ENCODE results near the gene HIGD1C. TPM values are rescaled to one million over a fixed set of nuclear protein-coding genes. Genes with fewer than 3 reads are reported as not detected.

The HIGD1C gene
- total RNA-seq, 2 donors from 2014 or later, result not detected

DNA sequence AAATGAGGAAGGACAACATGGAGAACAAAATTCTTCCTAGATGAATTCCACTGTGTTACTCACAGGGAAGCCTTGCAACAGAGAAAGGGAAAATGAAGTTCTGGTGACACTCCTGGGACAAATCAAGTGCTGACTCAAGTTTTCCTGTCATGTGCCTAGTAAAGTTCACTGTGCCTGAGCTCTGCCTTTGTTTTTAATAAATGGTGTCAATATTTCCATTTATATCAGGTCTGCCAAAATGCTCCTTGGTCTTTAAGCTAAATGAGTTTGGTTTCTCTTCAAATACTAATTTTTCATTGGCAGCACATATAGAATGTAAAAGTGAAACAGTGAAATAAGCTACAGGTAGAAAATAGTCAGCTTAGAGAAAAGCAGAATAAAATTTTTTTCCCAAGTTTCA, 33.0 kb downstream of the HIGD1C start:
- no peaks in the 10 kb centered on the region for H3K9me3 Mint-ChIP-seq
- peak; percentile 60 for ATAC-seq (replicated peaks)
- peak overlapping the region; percentile 69 for H3K27ac Mint-ChIP-seq

DNA sequence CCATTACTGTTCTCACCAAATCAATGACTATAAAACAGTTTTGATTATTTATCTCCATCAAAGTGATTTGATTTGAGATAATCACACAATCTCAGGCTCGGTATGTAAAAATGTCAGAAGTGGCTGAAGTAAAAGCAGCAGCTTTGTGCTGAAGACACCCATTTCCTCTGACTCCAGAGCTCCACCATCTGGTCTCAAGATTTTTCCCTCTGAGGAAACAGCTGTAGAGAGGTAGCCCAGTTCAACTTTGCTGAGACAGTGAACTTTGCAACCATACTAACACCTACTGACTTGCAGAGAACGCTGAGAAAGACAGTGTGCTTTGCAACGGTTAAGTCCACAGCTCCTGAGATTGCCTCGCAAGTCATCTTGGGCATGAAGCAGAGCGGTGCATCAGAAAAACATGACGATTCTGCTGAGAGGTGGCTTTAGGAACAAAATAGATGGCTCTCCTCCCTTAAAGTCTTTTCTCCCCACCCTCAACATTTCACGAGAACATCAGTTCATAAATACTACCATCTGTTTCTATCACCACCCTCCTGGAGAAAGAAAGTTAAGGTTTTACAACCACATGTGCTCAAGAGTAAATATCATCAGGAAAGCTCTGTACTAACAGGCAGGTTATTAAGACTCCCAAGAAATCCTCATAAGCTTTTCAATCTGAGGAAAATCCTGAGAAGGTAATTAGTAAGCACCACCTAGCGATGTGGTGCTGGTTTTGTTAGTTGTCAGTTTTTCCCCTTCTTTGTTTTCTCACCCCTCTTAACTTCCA, 34.8 kb downstream of the HIGD1C start:
- Mint-ChIP-seq H3K27me3 (no peaks in the 10 kb centered on the region), H3K36me3 (ENCODE audit: low read depth) (peaks cover 75% of the 10 kb centered on the region), H3K9me3 (no peaks in the 10 kb centered on the region), H3K4me1 (peaks cover 20% of the 10 kb centered on the region), H3K27ac (peak overlapping the region; percentile 47), H3K4me3 (no peak overlapping the region)
- peak; percentile 51 for ATAC-seq (replicated peaks)

More for the DNA sequence above, 33.0 kb downstream of the HIGD1C start:
- Mint-ChIP-seq H3K27me3 (no peaks in the 10 kb centered on the region), H3K36me3 (ENCODE audit: low read depth) (peaks cover 70% of the 10 kb centered on the region), H3K4me3 (peak overlapping the region; percentile 3), H3K4me1 (peaks cover 14% of the 10 kb centered on the region)

DNA sequence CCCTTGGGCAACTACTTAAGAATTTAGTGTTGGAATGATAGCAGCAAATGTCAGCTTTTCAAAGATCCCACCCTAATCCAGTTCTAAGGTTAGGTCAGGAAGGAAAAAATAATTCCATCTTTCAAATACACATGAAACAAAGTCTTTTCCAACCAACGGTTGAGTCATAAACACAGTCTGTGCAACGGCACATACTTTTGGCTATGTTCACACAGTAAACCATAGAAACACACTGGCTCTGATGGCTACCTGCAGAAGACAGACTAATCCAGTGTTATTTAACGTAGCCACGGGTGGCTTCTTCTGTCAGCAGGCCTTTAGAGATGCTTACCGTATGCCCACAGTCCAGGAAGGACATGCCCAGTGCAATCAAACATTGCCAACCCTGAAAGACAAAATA, 35.7 kb downstream of the HIGD1C start:
- peak overlapping the region; percentile 38 for H3K27ac Mint-ChIP-seq
- H3K4me3 Mint-ChIP-seq, result no peak overlapping the region
- ATAC-seq (replicated peaks), result no peak
- peaks cover 84% of the 10 kb centered on the region for H3K36me3 Mint-ChIP-seq (ENCODE audit: low read depth)
- H3K27me3 Mint-ChIP-seq, result no peaks in the 10 kb centered on the region
- H3K9me3 Mint-ChIP-seq, result no peaks in the 10 kb centered on the region
- H3K4me1 Mint-ChIP-seq, result peaks cover 20% of the 10 kb centered on the region

DNA sequence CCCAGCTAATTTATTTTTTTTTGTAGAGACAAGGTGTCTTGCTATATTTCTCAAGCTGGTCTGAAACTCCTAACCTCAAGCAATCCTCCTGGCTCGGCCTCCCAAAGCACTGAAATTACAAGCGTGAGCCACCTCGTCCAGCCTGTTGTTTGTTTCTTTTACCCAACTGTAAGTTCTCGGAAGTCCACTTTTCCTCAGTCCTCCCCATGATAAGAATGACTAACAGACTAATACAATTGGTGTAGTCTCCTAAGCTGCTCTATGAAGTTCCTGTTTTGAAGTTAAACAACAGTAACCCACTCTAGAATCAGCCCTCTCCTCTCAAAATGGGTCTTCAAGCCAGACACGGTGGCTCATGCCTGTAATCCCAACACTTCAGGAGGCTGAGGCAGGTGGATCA, 36.5 kb downstream of the HIGD1C start:
- Mint-ChIP-seq H3K9me3 (no peaks in the 10 kb centered on the region), H3K4me3 (no peak overlapping the region), H3K27me3 (no peaks in the 10 kb centered on the region), H3K4me1 (peaks cover 20% of the 10 kb centered on the region), H3K27ac (peak overlapping the region; percentile 38), H3K36me3 (ENCODE audit: low read depth) (peaks cover 92% of the 10 kb centered on the region)
- no peak for ATAC-seq (replicated peaks)

DNA sequence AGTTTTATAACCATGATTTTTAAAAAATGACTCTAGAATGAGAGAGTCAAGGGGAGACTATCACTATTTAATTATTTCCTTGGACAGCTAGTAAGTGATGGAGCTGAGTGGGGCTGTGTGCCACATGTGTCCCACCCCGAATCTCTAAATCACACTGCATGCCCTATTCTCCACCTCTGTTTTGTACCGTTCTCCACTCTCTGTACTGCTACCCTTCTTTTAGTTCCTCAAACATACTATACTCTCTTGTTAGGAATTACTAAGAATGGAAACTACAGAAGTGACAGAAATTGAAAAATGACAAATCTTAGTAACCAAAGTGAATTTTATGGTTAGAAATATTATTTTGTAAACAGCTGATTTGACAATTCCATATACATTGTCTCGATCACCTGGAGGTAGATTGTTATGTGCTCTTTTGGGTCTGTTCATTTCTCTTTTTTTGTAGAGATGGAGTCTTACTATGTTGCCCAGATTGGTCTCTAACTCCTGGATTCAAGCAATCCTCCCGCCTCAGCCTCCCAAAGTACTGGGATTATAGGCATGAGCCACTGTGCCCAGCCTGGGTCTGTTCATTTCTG, 37.9 kb downstream of the HIGD1C start:
- no peaks in the 10 kb centered on the region for H3K27me3 Mint-ChIP-seq
- H3K9me3 Mint-ChIP-seq, result no peaks in the 10 kb centered on the region
- peak overlapping the region; percentile 59 for H3K27ac Mint-ChIP-seq
- peaks cover 22% of the 10 kb centered on the region for H3K4me1 Mint-ChIP-seq
- peak overlapping the region; percentile 29 for H3K4me3 Mint-ChIP-seq
- ATAC-seq (replicated peaks), result peak; percentile 80
- H3K36me3 Mint-ChIP-seq (ENCODE audit: low read depth), result peaks cover 100% of the 10 kb centered on the region

DNA sequence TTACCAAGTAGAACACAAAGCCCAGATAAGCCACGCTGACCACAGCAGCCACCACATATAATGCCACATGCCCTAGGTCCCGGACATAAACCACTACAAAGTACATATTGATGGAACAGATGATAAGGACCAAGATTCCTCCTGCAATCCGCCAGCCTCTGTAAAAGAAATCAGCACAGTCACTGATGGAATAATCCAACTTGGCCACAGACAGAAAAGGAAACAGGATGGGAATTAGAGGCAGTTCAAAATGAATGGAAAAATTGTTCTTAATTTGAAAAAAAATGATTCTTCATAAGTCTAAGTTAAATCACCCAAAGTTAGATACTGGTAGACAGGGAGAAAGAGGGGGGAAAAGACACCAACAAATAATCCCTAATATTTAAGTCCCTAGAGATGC, 38.4 kb downstream of the HIGD1C start:
- Mint-ChIP-seq H3K36me3 (ENCODE audit: low read depth) (peaks cover 100% of the 10 kb centered on the region), H3K9me3 (no peaks in the 10 kb centered on the region), H3K4me1 (peaks cover 22% of the 10 kb centered on the region), H3K27ac (peak overlapping the region; percentile 59), H3K27me3 (no peaks in the 10 kb centered on the region), H3K4me3 (peak overlapping the region; percentile 29)
- ATAC-seq (replicated peaks), result no peak

DNA sequence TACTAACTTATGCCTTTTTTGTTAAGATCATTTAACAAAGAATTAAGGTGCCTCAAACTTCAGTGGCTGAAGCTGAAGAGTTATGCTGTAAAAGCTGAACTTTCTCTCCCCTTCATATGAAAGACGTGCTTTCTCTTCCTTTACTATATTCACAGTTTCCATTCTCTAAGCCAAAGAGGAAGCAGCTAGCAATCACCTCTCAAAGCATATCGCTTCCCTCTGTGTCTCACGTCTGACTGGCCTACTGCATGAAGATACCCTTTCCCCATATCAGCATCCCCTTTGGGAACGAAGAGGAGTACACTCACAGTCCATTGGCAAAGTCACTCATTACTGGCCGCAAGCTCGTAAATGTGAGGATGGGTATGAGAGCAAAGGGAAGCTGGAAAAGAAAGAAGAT, 38.9 kb downstream of the HIGD1C start:
- Mint-ChIP-seq H3K36me3 (ENCODE audit: low read depth) (peaks cover 100% of the 10 kb centered on the region), H3K4me3 (no peak overlapping the region), H3K27ac (peak overlapping the region; percentile 59), H3K9me3 (no peaks in the 10 kb centered on the region), H3K27me3 (no peaks in the 10 kb centered on the region), H3K4me1 (peaks cover 22% of the 10 kb centered on the region)
- no peak for ATAC-seq (replicated peaks)

DNA sequence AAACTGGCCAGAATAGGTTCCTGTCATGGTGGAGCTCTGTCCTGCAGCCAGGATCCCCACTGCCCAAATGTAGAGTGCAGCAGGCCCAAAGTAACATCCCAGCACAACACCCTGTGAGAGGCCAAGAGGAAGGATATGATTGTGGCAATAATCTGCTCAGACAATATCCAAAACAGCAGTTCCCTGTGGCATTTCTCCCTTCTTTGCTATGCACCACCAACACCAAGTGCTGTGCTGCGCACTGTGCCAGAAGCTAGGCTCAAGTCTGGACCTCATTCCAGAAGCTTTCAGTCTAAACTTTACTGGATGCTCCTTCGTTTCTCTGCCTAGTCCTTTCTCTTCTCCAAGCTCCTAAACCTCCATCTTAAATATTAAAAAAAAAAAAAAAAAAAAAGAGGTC, 40.5 kb downstream of the HIGD1C start:
- H3K27me3 Mint-ChIP-seq, result no peaks in the 10 kb centered on the region
- peaks cover 22% of the 10 kb centered on the region for H3K4me1 Mint-ChIP-seq
- no peak overlapping the region for H3K27ac Mint-ChIP-seq
- no peaks in the 10 kb centered on the region for H3K9me3 Mint-ChIP-seq
- no peak for ATAC-seq (replicated peaks)
- H3K4me3 Mint-ChIP-seq, result no peak overlapping the region
- H3K36me3 Mint-ChIP-seq (ENCODE audit: low read depth), result peaks cover 100% of the 10 kb centered on the region

DNA sequence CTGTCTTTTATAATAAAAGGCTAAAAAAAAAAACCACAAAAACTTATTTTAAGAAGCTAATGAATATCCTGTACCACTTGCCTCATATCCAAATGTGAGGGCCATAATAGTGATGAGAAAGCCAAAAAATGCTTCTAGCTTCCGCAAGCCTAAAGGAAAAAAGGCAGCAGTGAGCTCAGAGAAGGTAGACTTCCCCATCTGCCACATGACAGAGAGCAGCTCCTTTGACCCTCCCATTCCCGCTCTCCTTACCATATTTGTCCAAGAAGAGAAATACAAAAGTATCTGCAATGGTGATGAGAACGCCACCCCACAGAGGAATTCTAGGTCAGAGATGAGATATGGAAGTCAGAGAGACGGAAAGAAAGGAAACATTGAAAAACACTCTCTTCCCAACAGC, 46.7 kb downstream of the HIGD1C start:
- peaks cover 97% of the 10 kb centered on the region for H3K36me3 Mint-ChIP-seq (ENCODE audit: low read depth)
- H3K4me3 Mint-ChIP-seq, result peak overlapping the region; percentile 18
- peak overlapping the region; percentile 38 for H3K27ac Mint-ChIP-seq
- peaks cover 12% of the 10 kb centered on the region for H3K4me1 Mint-ChIP-seq
- no peaks in the 10 kb centered on the region for H3K27me3 Mint-ChIP-seq
- no peaks in the 10 kb centered on the region for H3K9me3 Mint-ChIP-seq
- ATAC-seq (replicated peaks), result peak; percentile 23

DNA sequence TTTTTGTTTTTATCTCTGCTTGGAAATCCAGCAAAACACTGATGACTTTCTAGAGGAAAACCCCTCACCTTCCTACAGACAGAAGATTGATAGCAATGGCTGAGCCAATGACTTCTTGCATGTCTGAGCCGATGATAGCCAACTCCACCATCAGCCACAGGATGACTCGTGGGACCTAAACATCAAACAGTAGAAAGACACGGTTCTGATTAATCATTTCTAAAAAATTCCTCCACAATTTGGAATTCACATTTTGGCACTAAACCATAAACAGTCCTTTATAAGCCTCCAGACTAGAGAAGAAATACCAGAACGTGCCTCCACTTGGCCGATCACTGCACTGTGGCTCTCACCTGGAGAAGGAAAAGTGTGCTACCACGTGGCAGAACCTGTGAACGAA, 47.9 kb downstream of the HIGD1C start:
- peak; percentile 70 for ATAC-seq (replicated peaks)
- Mint-ChIP-seq H3K36me3 (ENCODE audit: low read depth) (peaks cover 97% of the 10 kb centered on the region), H3K4me3 (no peak overlapping the region)

DNA sequence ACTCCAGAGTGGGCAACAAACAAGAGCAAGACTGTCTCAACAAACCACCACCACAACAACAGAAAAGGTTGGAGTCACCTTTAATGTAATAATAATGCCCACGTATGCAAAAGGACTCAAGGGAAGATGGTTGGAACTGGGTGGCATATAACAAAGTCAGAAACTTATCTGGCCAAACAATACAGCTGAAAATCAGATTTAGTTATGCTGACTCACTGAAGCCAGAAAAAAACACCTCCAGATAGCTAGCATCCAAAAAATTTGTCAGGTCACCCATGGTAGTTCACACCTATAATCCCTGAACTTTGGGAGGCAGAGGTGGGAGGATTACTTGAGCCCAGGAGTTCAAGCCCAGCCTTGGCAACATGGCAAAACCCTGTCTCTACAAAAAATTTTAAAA, 49.5 kb downstream of the HIGD1C start:
- H3K27me3 Mint-ChIP-seq, result no peaks in the 10 kb centered on the region
- H3K9me3 Mint-ChIP-seq, result no peaks in the 10 kb centered on the region
- peaks cover 97% of the 10 kb centered on the region for H3K36me3 Mint-ChIP-seq (ENCODE audit: low read depth)
- H3K27ac Mint-ChIP-seq, result no peak overlapping the region
- ATAC-seq (replicated peaks), result no peak
- peaks cover 6% of the 10 kb centered on the region for H3K4me1 Mint-ChIP-seq
- H3K4me3 Mint-ChIP-seq, result no peak overlapping the region

More for the DNA sequence above, 47.9 kb downstream of the HIGD1C start:
- peaks cover 6% of the 10 kb centered on the region for H3K4me1 Mint-ChIP-seq
- H3K27ac Mint-ChIP-seq, result peak overlapping the region; percentile 9
- H3K27me3 Mint-ChIP-seq, result no peaks in the 10 kb centered on the region
- no peaks in the 10 kb centered on the region for H3K9me3 Mint-ChIP-seq

DNA sequence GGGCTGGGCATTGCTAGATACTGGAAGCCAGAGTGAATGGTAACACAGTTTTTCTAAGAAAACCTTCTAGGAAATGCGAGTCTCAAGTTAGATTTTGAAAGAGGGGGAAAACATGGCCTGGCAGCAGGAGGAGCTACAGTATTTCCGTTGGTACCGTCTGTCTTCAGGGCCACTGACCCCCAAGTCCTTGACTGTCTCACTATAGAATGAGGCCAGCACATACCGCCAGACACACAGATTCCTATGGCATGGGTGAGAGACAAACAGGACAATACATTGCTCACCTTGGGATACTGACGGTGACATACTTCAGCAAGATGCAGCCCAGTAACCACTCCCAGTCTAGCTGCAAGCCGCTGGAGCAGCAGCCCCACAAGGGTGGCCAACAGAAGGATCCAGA, 52.2 kb downstream of the HIGD1C start:
- H3K9me3 Mint-ChIP-seq, result no peaks in the 10 kb centered on the region
- peaks cover 98% of the 10 kb centered on the region for H3K36me3 Mint-ChIP-seq (ENCODE audit: low read depth)
- no peak overlapping the region for H3K4me3 Mint-ChIP-seq
- no peak for ATAC-seq (replicated peaks)
- H3K4me1 Mint-ChIP-seq, result peaks cover 5% of the 10 kb centered on the region
- H3K27ac Mint-ChIP-seq, result peak overlapping the region; percentile 51
- H3K27me3 Mint-ChIP-seq, result no peaks in the 10 kb centered on the region

DNA sequence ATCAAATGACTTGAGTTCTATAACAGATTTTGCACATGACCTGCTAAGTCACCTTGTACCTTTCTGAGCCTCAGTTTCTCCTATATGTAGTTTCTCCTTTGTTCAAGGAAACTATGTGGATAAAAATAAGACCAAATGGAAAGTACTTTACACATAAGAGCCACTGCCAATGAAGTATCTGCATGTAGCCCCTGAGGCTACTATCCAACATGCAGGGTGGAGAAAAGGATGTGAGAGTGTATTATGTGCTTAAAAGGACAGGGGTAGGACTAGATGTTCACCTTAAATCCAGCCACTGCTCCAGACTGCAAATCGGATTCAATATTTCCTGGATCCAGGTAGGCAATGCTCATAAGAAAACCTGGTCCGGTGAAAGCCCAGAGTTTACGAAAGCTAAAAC, 52.7 kb downstream of the HIGD1C start:
- Mint-ChIP-seq H3K4me3 (no peak overlapping the region), H3K27me3 (no peaks in the 10 kb centered on the region), H3K9me3 (no peaks in the 10 kb centered on the region), H3K4me1 (peaks cover 5% of the 10 kb centered on the region), H3K36me3 (ENCODE audit: low read depth) (peaks cover 93% of the 10 kb centered on the region), H3K27ac (peak overlapping the region; percentile 51)
- ATAC-seq (replicated peaks), result no peak

DNA sequence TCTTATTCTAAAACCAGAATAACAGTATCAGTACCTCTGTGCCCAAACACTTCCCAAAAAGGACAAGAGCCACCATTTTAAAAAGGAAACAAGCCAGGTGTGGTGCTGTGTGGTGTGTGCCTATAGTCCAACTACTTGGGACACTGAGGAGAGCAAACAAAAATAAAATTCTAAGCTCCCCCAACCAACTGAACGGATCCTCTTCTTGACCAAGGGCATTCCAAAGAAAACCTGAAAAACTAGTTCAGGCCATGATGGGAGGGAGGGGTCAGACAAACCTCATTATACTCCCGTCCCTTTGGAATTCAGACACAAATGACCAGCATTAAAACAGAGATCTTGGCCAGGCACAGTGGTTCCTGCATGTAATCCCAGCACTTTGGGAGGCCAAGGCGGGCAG, 53.3 kb downstream of the HIGD1C start:
- no peaks in the 10 kb centered on the region for H3K9me3 Mint-ChIP-seq
- H3K4me3 Mint-ChIP-seq, result no peak overlapping the region
- H3K27ac Mint-ChIP-seq, result no peak overlapping the region
- H3K36me3 Mint-ChIP-seq (ENCODE audit: low read depth), result peaks cover 86% of the 10 kb centered on the region
- ATAC-seq (replicated peaks), result no peak
- peaks cover 9% of the 10 kb centered on the region for H3K4me1 Mint-ChIP-seq
- H3K27me3 Mint-ChIP-seq, result no peaks in the 10 kb centered on the region

DNA sequence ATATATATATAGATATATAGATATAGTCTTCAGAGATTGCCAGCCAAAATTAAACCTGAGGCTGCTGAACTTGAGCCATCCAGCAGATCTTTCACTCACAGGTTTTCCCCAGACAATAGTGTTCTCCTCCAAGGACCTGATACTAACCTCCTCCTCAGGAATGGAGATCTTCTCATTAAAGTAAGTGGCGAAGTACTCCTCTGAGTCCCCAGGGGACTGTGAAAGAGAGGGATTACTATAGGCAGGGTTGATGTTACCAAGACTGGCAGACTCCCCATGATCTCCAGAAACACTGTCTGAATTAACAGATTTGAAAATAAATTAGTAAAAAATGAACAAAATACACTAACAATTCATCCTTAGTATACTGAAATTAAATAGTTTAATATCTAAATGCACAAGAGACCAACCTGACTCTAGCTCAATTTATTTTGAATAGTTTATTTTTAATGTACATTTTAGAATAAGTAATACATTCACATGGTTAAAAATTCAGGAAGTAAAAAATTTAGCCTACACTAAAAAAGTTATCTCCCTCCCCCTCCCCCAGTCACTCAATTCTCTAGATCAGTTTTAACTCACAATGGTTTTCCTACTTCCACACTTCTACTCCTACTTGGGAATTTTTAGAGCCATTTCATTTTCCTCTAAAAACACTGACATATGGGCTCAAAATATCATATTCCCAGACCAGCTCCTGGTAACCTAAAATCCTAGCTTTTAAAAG, 56.1 kb downstream of the HIGD1C start:
- peaks cover 24% of the 10 kb centered on the region for H3K4me1 Mint-ChIP-seq
- no peaks in the 10 kb centered on the region for H3K27me3 Mint-ChIP-seq
- H3K27ac Mint-ChIP-seq, result peak overlapping the region; percentile 86

More for the DNA sequence above, 56.1 kb downstream of the HIGD1C start:
- Mint-ChIP-seq H3K4me3 (peak overlapping the region; percentile 68), H3K9me3 (no peaks in the 10 kb centered on the region), H3K36me3 (ENCODE audit: low read depth) (peaks cover 58% of the 10 kb centered on the region)
- no peak for ATAC-seq (replicated peaks)

Measured in activated T-helper 17 cell treated with anti-CD3 and anti-CD28 coated beads, Interleukin-2, amount 50 U/mL, for 72 hours (primary cell).